Central memory CD4-positive, alpha-beta T cell (primary cell): ENCODE measurements around the gene CHD2.

Experiments used
- DNase-seq: peaks from one replicate; pipeline ENCODE4 v3.0.0; 2022

CHD2 gene

DNA sequence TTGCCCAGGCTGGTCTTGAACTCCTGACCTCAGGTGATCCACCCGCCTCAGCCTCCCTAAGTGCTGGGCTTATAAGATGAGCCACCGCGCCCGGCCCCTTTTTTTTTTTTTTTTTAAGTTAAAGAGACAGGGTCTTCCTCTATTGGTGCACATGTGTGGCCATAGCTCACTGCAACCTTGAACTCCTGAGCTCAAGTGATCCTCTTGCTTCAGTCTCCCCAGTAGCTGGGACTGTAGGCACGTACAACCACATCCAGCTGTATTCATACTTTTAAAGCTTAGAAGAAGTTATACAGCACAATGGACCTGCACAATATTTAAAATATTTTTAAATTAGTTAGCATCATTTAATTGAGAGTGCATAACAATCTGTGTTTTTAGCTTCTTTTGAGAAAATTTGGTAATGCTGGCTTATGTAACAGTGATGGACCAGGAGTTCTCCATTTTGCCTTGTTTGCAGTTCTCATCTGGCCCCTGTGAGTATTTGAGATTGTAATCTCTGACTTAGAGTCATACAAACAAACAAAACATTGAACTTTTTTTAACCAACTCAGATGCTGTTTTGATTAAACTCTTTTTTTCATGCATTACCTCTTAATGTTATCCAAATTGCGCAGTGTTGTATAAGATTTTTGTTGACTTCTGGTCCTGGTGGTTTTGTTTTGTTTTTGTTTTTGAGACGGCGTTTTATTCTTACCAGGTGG is 33.0 kb downstream of the CHD2 start:
- no peak for DNase-seq

DNA sequence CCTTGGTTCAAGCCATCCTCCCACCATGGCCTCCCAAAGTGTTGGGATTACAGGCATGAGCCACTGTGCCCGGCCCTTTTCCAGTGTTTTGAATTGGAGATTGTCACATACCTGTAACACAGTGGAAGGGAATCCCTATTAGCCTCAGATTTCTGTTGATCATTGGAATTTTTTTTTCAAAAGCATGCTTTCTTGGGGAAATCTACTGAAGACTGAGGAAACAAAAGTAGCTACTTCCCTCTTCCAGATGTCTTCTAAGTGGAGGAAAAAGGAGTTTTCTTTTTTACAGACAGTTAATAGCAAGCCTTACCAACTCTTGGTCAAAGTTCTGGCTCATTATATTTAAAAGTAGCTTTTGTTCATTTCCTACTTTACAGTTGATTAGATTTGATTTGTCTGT is 33.7 kb downstream of the CHD2 start:
- no peak for DNase-seq

DNA sequence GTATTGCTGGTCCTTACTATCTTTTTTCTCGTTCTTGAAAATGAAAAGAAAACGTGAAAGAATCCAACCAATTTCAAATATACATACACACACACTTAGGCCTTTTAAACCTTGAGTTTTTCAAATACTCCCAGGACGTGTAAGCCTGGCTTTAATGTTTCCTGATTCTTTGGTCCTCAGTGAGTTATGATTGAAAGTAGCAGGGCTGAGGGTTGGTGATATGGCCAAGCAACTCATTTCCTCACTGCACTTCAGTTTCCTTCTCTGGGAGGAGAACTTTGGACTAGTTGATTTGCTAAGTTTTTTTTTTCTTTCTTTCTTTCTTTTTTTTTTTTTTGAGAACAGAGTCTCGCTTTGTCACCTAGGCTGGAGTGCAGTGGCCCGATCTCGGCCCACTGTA is 34.6 kb downstream of the CHD2 start:
- no peak for DNase-seq

DNA sequence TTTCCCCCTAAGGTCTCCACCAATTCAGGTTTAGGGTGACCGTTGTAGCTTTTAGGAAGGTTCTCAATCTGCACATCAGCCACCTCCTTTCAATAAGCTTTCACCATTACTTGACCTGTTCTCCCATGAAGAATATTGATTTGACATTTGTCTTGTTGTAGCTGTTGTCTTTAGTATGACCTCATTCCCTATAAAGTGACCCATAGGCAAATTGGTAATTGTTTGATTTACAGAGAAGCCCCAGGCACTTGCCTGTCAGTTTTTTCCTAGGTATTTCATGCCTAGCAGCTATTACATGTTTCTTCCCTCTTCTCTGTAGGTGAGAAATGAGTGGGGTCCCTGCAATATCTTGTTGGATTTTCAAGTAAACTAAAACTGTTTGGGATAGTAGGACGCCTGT is 36.0 kb downstream of the CHD2 start:
- no peak for DNase-seq

DNA sequence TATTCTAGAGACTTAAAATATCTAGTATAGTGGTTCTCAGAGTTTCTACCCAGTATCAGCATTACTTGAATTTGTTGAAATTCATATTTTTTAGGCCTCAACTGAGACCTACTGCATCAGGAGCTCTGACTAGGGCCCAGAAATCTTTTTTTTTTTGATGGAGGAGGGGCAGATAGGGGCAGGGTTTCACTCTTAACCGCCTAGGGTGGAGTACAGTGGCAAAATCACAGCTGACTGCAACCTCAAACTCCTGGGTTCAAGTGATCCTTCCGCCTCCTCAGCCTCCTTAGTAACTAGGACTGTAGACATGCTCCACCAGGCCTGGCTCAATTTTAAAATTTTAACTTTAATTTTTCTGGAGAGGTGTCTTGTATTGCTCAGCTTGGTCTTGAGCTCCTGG is 36.6 kb downstream of the CHD2 start:
- no peak for DNase-seq

DNA sequence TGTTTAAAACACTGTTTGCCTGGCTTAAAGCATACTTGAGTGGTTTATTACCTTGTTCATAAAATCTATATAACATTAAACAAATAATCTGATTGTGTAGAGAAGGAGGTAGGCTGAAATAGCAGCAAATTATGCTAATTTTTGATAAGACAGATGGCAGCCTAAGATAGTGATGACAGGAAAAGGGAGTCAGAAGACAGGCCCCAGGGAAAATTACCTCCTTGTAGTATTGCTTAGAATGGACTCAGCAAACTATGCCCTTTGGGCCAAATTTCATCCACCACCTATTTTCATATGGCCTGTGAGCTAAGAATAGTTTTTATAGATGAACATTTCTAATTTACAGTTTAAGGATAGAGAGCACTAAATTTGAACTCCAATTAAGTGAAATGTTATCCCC is 37.8 kb downstream of the CHD2 start:
- DNase-seq = no peak

DNA sequence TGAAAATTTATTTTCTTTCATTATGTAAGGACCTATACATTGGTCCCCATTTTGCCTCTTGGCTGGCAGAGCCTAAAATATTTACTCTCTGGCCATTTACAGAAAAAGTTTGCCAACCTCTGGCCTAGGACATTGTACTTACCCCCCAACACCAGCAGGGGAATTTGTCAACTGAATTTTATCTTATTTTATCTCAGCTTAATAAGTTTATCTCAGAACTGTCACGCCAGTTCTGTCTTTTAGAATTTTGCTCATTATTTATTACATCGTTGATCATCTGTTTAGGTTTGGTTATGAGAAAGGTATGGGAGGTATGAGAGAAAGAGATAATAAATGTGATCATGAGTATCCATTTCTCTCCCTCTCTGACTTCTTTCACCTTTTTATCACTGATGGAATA is 38.3 kb downstream of the CHD2 start:
- DNase-seq = no peak

DNA sequence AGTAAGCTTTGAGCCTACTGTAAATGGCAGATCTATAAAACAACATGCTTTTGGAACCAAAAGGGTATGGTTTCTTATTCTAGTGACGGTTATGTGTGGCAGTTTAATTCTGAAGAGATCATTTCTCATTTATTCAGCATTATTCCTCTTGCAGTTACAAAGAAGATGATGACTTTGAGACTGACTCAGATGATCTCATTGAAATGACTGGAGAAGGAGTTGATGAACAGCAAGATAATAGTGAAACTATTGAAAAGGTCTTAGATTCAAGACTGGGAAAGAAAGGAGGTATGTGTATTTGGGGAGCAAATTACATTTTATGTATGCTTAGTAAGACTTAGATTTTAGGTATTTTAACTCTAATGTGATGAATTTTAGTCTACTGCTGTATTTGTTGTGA is 41.5 kb downstream of the CHD2 start:
- no peak for DNase-seq

DNA sequence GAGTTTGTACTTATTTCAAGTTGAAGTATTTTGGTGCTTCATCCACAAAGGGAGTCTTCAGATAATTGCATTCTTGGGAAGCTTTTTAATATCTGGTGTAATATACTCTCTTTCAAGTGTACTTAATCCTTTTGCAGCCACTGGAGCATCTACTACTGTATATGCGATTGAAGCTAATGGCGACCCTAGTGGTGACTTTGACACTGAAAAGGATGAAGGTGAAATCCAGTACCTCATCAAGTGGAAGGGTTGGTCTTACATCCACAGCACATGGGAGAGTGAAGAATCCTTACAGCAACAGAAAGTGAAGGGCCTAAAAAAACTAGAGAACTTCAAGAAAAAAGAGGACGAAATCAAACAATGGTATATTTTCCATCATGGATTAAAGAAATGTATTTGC is 42.6 kb downstream of the CHD2 start:
- DNase-seq = no peak

DNA sequence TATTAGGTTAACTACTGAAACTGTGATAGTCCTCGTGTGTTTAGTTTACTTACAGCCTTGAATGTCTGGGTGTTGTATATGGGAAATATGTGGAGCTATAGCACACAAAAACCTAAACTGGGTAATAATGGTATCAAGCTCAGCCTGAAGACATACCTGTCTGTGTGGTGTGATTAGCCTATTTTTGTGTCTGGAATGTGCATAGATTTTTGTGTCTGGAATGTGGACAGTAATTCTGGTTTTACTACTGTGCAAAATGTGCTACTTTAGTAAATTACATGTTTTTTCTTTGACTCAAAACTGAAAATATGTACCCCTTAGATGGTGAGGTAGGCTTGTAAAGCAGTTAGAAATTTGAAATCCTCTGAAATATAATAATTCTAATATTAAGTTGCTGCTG is 43.5 kb downstream of the CHD2 start:
- DNase-seq = no peak

DNA sequence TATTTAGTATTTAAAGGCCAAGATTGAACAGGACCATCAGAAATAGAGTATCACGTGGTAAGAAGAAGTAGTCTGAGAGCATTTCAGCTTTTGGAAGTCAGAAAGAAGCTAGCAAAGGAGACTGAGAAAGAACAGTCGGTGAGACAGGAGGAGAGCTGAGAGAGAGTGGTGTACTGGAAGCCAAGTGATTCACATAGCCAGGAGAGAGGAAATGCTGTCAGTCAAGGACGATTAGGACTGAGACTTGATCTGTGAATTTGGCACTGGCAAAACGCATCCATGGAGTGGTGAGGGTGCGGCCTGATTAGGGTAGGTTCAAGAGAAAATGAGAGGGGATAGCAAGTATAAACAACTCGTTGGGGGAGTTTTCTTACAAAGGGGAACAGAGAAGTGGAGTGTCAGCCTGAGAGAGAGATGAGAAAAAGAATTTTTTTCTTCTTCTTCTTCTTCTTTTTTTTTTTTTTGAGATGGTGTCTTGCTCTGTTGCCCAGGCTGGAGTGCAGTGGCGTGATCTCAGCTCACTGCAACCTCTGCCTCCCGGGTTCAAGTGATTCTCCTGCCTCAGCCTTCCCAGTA is 44.9 kb downstream of the CHD2 start:
- DNase-seq = no peak

DNA sequence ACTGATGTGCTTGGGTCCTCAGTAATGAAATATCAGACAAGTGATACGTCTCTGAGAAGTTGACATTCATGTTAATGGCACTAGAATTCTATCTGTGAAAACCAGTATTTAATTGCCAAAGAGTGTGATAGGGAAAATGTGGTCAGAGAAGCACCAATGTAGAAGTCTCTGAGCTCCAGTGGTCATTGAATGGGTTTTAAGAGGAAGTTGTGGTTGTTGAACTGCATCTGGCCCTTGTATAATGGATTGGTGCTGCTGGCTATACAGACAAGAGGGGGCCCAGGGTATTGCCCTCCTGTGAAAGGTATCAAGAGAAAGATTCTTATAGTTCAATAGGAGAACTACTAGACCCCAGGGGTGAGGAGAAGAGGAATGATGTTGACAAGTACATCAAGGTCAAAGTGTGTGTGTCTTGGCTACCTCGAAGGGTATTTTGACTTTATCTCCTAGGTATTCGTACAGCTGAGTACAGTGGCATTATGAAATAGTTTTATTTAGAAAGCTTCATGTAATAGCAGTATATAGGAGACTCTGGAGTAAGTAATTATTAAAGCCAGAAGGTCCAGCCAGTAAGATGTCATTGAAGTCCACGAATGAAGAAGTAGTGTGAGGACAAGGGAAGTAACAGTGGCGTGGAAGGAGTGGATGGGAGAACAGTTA is 47.1 kb downstream of the CHD2 start:
- no peak for DNase-seq

DNA sequence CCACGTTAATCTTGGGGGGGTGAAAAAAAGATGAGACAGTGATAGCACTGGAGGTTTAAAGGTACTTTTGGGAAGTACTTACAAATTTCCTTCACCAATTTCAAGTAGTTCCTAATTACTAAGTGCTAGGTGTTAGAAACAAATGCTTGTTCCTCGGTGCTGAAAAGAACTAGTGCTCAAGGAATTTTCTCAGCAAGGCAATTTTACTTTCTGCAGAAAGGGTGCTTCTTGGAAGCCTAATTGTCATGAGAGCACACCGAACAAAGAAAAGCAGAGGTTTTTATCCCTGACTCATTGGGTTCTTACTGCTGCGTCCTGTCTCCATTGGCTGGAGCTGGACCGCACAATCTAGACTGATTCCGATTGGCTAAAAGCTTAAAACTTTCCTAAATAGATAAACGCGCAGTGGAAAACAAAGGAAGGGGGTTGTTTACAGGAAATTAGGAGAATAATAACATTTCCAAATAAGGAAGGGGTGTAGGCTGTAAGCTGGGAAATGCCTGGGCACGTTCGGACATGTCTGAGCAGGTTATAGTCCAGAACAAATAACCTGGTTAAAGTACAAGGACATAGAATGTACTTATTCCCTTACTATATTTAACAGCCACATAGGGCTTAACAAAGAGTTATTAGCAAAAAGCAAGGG is 49.6 kb downstream of the CHD2 start:
- no peak for DNase-seq

DNA sequence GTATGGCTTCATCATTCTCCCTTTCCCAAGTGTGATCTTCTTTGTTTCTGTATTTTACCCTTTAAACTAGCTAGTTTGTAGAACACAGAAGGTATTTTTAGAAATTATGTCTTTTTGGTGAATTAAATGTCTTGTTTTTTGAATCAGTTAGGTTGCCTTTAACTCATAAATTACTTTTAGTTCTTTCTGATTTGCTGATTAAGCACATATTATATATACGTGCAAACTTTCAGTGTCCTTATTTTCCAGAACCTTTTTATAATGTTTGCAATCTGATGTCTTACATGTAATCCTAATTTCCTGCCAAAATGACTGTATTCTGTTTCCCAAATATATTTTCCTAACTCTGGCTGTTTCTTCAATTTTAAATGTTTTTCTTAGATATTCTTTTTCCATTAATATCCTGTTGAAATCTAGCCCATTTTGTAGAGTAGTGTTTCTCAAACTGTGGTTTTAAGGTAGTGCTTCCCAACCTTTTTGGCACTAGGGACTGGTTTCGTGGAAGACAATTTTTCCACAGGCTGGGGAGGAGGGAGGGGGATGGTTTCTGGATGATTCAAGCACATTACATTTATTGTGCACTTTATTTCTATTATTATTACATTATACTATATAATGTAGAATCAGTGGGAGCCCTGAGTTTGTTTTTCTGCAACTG is 51.8 kb downstream of the CHD2 start:
- DNase-seq = no peak

DNA sequence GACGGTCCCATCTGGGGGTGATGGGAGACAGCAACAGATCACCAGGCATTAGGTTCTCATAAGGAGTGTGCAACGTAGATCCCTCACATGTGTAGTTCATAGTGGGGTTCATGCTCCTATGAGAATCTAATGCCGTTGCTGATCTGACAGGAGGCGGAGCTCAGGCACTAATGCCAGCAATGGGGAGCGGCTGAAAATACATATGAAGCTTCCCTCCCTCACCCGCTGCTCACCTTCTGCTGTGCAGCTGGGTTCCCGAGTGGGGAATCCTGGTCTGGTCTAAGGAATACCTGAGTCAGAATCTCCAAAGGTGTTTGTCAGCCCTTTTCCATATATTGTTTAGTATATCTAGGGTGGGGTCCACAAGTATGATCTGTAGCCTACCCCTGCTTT is 52.3 kb downstream of the CHD2 start:
- DNase-seq = no peak

DNA sequence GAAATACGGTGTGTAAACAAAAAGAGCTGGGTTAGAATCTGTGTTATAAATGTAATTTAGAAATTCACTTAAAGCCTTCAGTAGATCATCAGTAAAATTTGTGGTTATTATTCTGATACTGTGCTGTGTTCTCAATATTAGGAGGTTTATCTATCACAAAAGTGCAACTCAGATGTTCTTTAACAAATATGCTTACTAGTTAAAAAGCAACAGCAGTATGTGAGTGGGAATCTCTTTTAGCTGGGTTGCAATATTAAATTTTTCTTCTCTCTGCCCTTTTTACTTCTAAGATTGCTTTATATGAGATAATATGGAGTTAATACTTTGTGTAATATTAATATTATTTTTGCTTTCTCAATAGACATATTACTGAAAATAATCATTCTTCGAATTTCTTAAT is 53.4 kb downstream of the CHD2 start:
- DNase-seq = no peak

DNA sequence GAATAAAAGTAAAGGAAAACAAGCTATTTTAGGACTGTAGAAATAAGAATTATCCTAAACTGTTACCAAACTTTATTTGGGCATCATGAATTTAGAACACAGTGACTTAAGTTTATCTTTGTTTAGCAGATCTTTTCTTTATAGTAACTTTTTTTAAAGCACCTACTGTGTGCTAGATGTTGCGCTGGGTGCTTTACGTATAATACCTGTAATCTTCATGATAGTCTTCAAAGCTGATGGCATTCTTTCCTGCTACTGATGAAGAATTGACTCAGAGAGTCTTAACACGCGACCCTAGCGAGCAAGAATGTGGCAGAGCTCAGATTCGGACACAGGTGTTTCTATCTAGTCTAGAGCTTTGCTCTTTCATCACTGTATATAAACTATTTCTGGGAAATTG is 53.9 kb downstream of the CHD2 start:
- no peak for DNase-seq

DNA sequence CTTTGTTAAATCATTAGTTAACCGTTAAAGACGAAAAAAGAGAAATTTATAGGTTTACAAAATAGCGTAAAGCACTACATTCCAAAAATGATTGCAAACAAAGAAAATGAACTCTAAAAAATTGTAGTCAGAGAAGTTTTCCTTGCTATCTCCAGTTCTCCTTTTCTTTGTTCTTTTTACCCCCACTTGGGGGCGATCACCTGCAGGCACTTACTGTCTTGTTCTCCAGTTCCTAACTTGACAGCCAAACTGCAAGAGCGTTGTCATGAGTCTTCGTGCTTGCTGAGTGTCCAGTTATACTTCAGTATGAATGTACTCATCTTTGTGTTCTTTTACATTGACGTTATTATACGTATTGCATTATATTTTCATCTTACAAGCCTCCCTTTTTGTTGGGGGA is 54.5 kb downstream of the CHD2 start:
- no peak for DNase-seq

DNA sequence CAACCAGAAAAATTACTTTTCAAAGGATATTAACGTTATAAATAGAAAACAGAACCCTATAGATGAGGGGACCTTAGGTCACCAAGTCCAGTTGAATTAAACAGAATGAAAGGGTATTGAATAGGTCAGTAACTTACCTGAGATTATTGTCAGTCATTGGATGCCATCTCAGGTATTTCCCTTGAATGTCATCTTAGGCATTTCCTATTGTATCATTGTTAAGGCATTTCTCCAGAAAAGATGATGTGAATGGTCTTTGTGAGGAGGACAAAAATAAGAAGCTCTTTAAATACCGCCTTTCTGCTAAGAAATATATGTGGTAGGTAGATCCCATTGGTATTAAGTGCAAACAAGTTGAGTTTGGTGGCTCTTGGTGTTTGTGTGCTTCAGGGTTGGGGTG is 55.6 kb downstream of the CHD2 start:
- no peak for DNase-seq

DNA sequence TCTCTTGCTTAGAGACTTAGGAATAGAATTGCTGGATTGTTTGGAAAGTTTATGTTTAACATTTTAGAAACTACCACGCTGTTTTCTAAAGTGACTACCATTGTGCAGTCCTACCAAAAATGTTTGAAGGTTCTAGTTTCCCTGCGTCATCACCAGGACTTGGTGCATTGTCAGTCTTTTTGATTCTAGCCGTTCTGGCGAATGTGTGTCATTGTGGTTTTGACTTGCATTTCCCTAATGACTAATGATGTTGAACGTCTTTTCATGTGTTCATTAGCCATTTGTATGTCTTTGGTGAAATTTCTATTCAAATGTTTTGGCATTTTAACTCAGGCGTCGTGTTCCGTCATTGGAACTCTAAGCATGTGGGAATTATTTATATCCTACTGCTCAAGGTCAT is 58.0 kb downstream of the CHD2 start:
- peak; percentile 70 for DNase-seq

DNA sequence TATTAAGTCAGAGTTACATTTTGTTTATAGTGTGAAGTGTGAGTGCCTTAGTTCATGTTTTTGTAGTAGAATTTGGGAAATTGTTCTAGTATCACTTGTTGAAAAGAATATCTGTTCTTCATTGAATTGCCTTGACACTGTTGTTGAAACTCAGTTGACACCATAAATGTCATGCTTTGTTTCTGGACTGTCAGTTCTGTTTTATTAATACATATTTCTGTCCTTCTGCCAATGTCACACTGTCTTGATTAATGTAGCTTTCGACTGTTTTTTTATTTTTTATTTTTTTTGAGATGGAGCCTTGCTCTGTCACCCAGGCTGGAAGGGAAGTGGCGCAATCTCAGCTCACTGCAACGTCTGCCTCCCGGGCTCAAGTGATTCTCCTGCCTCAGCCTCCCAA is 59.1 kb downstream of the CHD2 start:
- no peak for DNase-seq

DNA sequence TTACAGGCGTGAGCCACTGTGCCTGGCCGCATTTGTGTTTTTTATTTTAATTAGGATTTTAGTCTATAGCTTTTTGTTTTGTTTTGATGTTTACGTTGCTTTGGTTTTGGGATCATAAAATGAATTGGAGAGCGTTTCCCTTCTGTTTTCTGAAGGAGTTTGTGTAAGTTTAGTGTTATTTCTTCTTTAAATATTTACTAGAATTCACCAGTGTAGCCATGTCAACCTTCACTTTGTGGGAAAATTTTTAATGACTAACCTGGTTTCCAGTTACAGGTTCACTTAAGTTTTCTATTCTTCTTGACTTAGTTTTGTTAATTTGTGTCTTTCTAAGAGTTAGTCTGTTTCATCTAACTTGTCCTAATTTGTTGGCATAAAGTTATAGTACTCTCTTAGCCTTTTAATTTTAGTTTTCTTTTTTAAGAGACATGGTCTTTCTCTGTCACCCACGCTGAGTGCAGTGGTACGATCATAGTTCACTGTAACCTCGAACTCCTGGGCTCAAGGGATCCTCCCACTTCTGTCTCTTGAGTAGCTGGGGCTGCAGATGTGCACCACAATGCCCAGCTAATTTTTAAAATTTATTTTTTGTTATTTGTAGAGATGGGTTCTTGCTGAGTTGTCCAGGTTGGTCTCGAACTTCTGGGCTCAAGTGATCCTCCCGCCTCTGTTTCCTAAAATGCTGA is 61.0 kb downstream of the CHD2 start:
- no peak for DNase-seq

DNA sequence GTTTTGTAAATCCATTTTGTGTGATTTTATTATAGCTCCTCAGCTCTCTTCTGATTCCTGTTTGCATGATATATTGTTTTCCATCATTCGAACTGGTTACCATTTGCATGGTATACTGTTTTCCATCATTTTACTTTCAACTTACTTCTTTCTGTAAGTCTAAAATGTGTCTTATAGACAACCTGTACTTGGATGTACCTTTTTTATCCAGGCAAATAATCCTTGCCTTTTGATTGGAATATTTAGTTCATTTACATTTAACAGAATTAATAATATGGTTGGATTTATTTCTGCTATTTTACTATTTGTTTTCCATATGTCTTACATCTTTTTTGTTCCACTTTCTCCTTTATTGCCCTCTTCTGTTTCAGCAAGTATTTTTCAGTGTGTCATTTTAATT is 62.8 kb downstream of the CHD2 start:
- DNase-seq = no peak
